ENCODE data around the gene HNF1B.

HNF1B gene

GRCh38 chr17:37671028-37671823 lies 73.6 kb downstream of the HNF1B start:
- no peak for TF ChIP-seq GATA3 (IDR thresholded peaks at IDR 0.05; ENCODE audit: low read depth, low read length)
- no peak for TF ChIP-seq GATA2 (IDR thresholded peaks at IDR 0.05; ENCODE audit: low read depth, low read length)

DNA sequence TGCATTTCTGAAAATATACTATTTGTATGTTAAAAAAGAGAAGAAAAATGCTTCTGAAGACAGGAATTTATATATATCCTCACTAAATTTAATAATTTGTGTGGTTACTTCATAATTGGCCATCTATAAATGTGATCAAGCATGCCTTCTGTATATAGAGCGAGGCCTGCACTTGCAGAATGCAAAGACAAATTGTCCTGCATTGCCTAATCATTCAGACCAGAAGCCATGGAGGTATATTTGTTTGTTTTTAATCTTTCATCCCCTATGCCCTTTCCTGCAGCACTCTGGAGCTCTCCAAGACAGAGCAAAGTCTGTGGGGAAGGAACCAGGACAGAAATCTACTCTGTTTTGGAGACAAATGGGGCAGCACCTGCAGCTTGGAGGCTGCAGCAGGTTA lies 77.8 kb downstream of the HNF1B start:
- TF ChIP-seq GATA3 (IDR thresholded peaks at IDR 0.05; ENCODE audit: low read depth, low read length) = no peak
- TF ChIP-seq GATA2 (IDR thresholded peaks at IDR 0.05; ENCODE audit: low read depth, low read length) = no peak

DNA sequence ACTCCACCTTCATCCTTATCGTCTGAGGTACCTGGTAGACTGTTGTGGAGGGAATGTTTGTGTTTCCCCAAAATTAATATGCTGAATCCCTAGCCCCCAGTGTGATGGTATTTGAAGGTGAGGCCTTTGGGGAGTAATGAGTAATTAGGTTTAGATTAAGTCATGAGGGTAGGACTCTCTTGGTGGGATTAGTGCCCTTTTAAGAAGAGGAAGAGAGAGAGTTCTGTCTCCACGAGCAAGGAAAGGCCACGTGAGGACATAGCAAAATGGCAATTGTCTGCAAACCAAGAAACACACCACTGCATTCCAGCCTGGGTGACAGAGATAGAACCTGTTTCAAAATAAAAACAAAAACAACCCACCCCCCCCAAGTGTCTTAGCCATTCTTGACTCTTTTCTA lies 80.6 kb downstream of the HNF1B start:
- TF ChIP-seq GATA3 (IDR thresholded peaks at IDR 0.05; ENCODE audit: low read depth, low read length) (no peak), GATA2 (IDR thresholded peaks at IDR 0.05; ENCODE audit: low read depth, low read length) (no peak)

DNA sequence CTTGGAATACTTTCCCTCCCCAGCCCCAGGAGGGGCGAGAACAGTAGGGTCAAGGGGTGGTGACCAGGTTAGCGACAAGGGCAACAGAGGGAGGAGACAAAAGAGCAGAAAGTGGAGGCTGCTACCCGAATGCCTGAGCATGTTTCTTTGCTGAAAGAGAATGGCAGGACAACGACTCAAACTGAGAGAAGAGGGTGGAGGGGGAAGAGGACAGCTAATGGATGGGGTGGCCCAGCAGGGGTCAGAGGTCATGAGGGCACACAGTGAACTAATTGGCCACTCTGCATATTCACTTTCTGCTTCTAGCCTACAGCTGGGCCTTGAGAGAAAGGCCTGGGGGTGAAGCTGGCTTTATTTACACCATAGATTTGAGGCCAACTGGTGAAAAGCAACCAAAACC lies 82.5 kb downstream of the HNF1B start:
- TF ChIP-seq GATA3 (IDR thresholded peaks at IDR 0.05; ENCODE audit: low read depth, low read length) (no peak), GATA2 (IDR thresholded peaks at IDR 0.05; ENCODE audit: low read depth, low read length) (no peak)

DNA sequence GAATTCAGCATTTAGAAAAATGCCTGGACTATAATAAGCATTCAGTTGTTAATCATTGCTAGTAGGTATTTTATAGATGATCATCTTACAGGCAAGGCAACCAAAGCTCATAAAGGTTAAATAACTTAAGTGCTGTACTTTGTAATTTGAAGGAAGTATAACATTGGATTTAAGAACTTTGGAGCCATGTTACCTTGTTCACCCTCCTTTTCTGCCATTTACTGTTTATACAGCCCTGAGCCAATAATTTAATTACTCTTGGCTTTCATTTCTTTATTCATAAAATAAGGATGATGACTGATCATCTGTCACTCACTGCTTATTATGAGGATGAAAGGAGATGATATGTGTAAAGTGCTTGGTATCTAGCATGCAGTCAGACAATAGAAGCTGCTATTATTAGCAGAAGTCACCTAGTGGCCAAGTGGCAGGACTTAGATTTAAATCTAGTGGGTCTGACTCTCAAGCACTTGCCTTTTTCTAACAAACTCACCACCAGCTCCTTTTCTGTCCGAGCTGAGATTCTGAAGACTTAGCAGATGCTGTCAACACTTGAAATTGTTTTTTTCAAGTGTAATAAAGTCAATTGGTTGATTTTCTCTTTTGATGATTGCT lies 83.4 kb downstream of the HNF1B start:
- no peak for TF ChIP-seq GATA3 (IDR thresholded peaks at IDR 0.05; ENCODE audit: low read depth, low read length)
- TF ChIP-seq GATA2 (IDR thresholded peaks at IDR 0.05; ENCODE audit: low read depth, low read length) = no peak

- TF ChIP-seq GATA3 (IDR thresholded peaks at IDR 0.05; ENCODE audit: low read depth, low read length) = no peak
- no peak for TF ChIP-seq GATA2 (IDR thresholded peaks at IDR 0.05; ENCODE audit: low read depth, low read length)
These were observed 84.9 kb downstream of the HNF1B start for GRCh38 chr17:37659925-37660324.

- TF ChIP-seq GATA3 (IDR thresholded peaks at IDR 0.05; ENCODE audit: low read depth, low read length) (no peak), GATA2 (IDR thresholded peaks at IDR 0.05; ENCODE audit: low read depth, low read length) (no peak)
These were observed 87.7 kb downstream of the HNF1B start for GRCh38 chr17:37657202-37657601.

DNA sequence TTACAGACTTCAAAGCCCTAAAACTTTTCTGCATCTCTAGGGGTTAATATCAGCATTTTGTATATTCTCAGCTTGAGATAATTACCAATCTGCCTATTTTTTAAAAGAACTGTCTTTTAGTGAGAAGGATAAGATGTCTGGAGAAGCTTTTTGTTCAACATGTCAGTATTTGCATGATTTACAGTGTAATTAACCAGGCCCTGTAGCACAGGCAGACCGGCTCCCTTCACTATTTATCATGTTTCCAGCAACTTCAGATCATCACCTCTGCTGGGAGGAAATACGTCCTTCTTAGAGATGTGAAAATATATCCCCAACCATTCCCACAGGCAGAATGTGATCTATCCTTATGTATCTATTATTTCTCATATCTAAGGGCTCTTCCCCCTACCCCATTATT lies 93.0 kb downstream of the HNF1B start:
- TF ChIP-seq GATA2 (IDR thresholded peaks at IDR 0.05; ENCODE audit: low read depth, low read length) = no peak
- TF ChIP-seq GATA3 (IDR thresholded peaks at IDR 0.05; ENCODE audit: low read depth, low read length) = no peak

DNA sequence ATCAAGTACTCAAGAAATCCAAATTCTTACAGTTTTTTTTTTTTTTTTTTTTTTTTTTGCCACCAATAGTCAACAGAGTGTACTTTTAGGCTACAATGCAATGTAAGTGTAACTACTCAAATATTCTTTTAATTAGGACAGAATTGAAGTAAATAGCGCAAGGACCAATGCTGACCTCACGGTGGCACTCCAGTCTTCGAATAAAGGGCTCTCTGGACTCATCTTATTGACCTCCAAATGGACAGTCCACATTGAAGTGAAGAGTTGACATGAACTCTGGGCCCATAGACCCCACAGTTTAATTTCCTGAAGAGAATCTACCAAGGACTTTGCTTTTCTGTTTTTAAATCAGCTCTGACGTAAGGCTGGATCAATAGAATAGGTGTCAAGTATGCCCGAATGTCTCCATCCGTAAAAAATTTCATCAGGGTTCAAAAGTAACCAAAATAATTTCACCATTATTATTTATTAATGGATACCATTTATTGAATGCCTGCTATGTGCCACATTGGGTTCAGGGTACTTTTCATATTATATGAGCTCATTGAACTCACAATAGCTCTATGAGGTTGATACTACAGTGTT lies 94.3 kb downstream of the HNF1B start:
- TF ChIP-seq GATA2 (IDR thresholded peaks at IDR 0.05; ENCODE audit: low read depth, low read length) (no peak), GATA3 (IDR thresholded peaks at IDR 0.05; ENCODE audit: low read depth, low read length) (no peak)

- no peak for TF ChIP-seq GATA3 (IDR thresholded peaks at IDR 0.05; ENCODE audit: low read depth, low read length)
- TF ChIP-seq GATA2 (IDR thresholded peaks at IDR 0.05; ENCODE audit: low read depth, low read length) = no peak
These were observed 96.3 kb downstream of the HNF1B start for GRCh38 chr17:37648555-37648954.

- TF ChIP-seq GATA3 (IDR thresholded peaks at IDR 0.05; ENCODE audit: low read depth, low read length) (no peak), GATA2 (IDR thresholded peaks at IDR 0.05; ENCODE audit: low read depth, low read length) (no peak)
These were observed 97.0 kb downstream of the HNF1B start for GRCh38 chr17:37647856-37648255.

- no peak for TF ChIP-seq GATA2 (IDR thresholded peaks at IDR 0.05; ENCODE audit: low read depth, low read length)
- no peak for TF ChIP-seq GATA3 (IDR thresholded peaks at IDR 0.05; ENCODE audit: low read depth, low read length)
These were observed 101.0 kb downstream of the HNF1B start for GRCh38 chr17:37643869-37644268.

- no peak for TF ChIP-seq GATA3 (IDR thresholded peaks at IDR 0.05; ENCODE audit: low read depth, low read length)
- TF ChIP-seq GATA2 (IDR thresholded peaks at IDR 0.05; ENCODE audit: low read depth, low read length) = no peak
These were observed 101.6 kb downstream of the HNF1B start, which contains the start of gene DDX52 for GRCh38 chr17:37643118-37643766. Gene DDX52 (minus strand): TSS chr17:37643446. CDS start chr17:37643420, 26 bp downstream.

DNA sequence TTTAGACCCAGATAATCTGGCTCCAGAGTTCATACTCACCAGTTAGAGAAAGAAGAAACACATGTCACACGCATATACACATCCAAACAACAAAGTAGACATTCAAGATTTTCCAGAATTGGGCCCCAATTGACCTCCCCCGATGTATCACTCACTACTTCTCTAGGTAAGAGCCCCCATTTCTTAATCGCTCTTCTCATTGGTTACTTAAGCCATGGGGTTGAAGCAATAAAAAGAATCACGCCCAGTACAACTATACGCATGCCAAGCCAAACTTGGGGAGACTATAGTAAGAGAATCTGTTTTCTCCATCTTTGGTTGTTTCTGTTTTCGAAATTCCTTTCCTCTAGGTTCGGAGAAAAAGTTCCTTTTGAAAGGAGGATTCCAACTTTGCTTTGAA lies 102.2 kb downstream of the HNF1B start:
- TF ChIP-seq GATA2 (IDR thresholded peaks at IDR 0.05; ENCODE audit: low read depth, low read length) (no peak), GATA3 (IDR thresholded peaks at IDR 0.05; ENCODE audit: low read depth, low read length) (no peak)
